GM12872 (cell line): Measurements from ENCODE around the gene RPL38.

Source experiments
- CTCF ChIP-seq: IDR thresholded peaks from 3 replicates; pipeline ENCODE4 v1.5.1; 2011; ENCODE audit warnings: low read depth, mild to moderate bottlenecking, low read length, moderate library complexity; ENCODE audit not compliant: insufficient read depth

Gene RPL38

DNA sequence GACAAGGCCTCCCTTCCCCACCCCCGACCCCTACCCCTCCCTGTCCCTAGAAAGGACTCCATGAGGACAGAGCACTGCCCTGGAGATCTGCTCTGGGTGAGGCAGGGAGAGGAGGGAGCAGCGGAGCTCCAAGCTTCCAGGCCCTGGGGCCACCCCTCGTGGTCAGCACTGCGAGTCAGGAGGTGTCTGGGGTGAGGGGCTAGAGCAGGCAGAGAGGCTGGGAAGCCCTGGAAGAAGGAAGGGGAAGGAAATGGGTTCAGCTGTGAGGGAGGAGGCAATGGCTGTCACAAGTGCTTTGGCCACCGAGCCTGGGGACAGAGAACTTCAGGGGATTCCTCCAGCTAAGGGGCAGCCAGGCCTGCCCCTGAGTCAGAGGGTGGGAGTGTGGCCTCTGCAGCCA is 42.4 kb downstream of the RPL38 start:
- no peak for TF ChIP-seq CTCF

- TF ChIP-seq CTCF: no peak
Observed at GRCh38 chr17:74249590-74250270, 46.3 kb downstream of the RPL38 start.

- no peak for TF ChIP-seq CTCF
Observed at GRCh38 chr17:74250324-74250995, 47.0 kb downstream of the RPL38 start.

DNA sequence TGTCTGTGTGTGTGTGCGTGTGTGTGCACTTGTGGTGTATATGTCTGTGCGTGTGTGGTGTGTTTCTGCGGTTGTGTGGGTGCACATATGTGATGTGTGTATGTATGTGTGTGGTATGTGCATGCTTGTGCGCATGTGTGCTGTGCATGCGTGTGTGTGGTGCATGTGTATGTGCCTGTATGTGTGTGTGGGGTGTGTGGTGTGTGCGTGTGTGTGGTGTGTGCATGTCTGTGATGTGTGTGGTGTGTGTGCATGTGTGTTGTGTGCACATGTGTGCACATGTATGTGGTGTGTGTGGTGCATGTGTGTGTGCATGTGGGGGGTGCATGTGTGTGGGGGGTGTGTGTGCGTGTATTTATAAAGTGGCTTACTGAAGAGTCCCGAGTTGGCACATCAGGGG is 47.6 kb downstream of the RPL38 start:
- TF ChIP-seq CTCF: no peak

DNA sequence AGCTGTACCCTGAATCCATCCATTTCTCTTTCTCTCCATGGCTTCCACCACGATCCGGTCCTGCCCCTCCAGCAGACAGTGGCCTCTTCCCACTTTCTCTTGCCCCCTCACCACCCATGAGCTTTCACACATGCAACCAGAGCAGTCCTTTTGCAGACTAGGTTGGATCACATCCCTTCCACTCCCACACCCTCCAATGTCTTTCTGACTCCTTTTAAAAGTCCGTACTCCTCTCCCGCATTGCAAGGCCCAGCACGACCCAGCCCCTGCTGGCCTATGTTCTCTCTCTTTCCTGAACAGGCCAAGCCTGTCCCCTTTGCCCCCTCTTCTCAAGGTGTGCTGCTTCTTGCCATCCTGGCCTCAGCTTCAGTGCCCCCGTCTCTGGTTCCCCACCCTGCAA is 48.1 kb downstream of the RPL38 start:
- TF ChIP-seq CTCF: no peak

DNA sequence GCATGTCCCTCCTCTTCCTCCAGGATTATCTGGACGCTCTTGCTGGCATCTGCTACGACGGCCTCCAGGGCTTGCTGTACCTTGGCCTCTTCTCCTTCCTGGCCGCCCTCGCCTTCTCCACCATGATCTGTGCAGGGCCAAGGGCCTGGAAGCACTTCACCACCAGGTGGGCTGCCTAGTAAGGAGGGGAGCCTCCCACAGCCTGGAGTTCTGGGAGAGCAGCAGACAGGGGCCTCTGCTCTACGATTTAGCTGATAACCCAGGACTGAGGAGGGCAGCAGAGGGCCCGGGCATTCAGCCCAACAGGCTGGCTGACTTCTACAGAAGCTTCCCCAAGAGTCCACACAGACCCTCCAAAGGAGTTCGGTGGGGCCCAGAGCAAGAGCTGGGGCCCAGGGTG is 48.7 kb downstream of the RPL38 start:
- TF ChIP-seq CTCF: no peak

DNA sequence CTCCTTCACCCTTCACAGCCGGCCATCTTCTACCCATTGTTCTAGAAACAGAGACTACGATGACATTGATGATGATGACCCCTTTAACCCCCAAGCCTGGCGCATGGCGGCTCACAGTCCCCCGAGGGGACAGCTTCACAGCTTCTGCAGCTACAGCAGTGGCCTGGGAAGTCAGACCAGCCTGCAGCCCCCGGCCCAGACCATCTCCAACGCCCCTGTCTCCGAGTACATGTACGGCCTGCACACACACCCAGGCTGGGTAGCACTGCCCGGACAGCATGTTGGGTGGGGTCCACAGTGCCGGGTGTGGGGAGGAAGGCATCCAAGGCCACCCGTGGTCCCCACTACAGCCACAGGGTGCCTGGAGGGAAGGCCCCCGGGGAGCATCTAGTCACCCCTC is 49.6 kb downstream of the RPL38 start:
- no peak for TF ChIP-seq CTCF
